Measurements from ENCODE around the gene WDR46. TPM values are rescaled to one million over a fixed set of nuclear protein-coding genes. Genes with fewer than 3 reads are reported as not detected.

The WDR46 gene
- total and polyA plus RNA-seq, 2 of the 8 experiments (the other 6 are each of a cell fraction or from before 2014, with no cell fraction given), result 69.7 to 91.0 TPM

GRCh38 chr6:33312361-33313104 is 23.5 kb upstream of the WDR46 start:
- no peak overlapping the region for H2BK120ac ChIP-seq (replicated peaks; ENCODE audit: low read depth, low read length)
- no peak overlapping the region for H4K91ac ChIP-seq (replicated peaks; ENCODE audit: insufficient read length, low read length)
- H3K4me1 ChIP-seq (replicated peaks in 1 of 4; ENCODE audit: control insufficient read depth in 3 of 4, insufficient read depth in 4 of 4, low read length in 3 of 4), result peaks cover 0 to 15% (median 11%) of the 10 kb centered on the region in 4 experiments; a peak in 5 of 7 replicates
- H2AFZ ChIP-seq (ENCODE audit: low read length), result peak overlapping the region; percentile 49; the same call in 1 of the 2 replicates
- H3K9me3 ChIP-seq (ENCODE audit: insufficient read depth in 2 of 2, low read depth in 1 of 2, low read length in 1 of 2), result no peaks in the 10 kb centered on the region
- H3K18ac ChIP-seq (ENCODE audit: extremely low read depth, low read length), result peak overlapping the region; percentile 71; the same call in 1 of the 2 replicates
- H3K27ac ChIP-seq (ENCODE audit: low read depth, low read length), result no peak overlapping the region; the same call in 1 of the 2 replicates
- ChIA-PET CTCF (ENCODE audit: partially characterized antibody) (interaction anchor here (0.7 to 2.4 kb wide), 11 partner anchors 11 to 115 kb away, joined by 3 to 17 read pairs (median 6); partner anchors contain the start of genes B3GALT4, RGL2, RPS18 and VPS52), POLR2A (ENCODE audit: partially characterized antibody) (interaction anchor here (0.6 to 6.3 kb wide), 15 partner anchors 13 to 1497 kb away, joined by 3 to 37 read pairs (median 4); partner anchors contain the start of genes B3GALT4, PFDN6, RGL2 and RPS18)
- H3K27me3 ChIP-seq (replicated peaks in 1 of 4; ENCODE audit: control insufficient read depth in 3 of 4, extremely low read depth in 1 of 4, insufficient read depth in 3 of 4, low read length in 3 of 4), result no peaks in the 10 kb centered on the region
- H2BK12ac ChIP-seq (ENCODE audit: low read depth, low read length), result no peak overlapping the region
- no peaks in the 10 kb centered on the region for H3K79me1 ChIP-seq (ENCODE audit: low read depth, low read length)
- peak overlapping the region; percentile 84 to 89 (median 88) for H3K4me3 ChIP-seq (ENCODE audit: extremely low read depth in 1 of 4, insufficient read depth in 2 of 4, low read depth in 3 of 4, low read length in 4 of 4)
- H3K23me2 ChIP-seq (ENCODE audit: low read depth, low read length), result peaks cover 26% of the 10 kb centered on the region
- H3K79me2 ChIP-seq (ENCODE audit: control insufficient read depth in 1 of 2, insufficient read depth in 2 of 2, low read length in 2 of 2), result no peaks in the 10 kb centered on the region
- H3K4me2 ChIP-seq (ENCODE audit: insufficient read depth in 1 of 2, low read depth in 2 of 2, low read length in 2 of 2), result peak overlapping the region; percentile 93 to 95
- H2AK5ac ChIP-seq (ENCODE audit: low read depth, low read length), result no peak overlapping the region
- no peak overlapping the region for H3K14ac ChIP-seq (ENCODE audit: insufficient read length)
- no peak overlapping the region for H2BK15ac ChIP-seq (ENCODE audit: low read length)
- H3K23ac ChIP-seq (ENCODE audit: insufficient read length), result no peak overlapping the region
- H3K56ac ChIP-seq (replicated peaks; ENCODE audit: insufficient read length, low read depth, low read length), result no peak overlapping the region
- WGBS, 2 experiments (ENCODE audit: extremely low coverage in 1 of 2, insufficient coverage in 1 of 2, insufficient read length in 1 of 2, insufficient replicate concordance in 2 of 2, low coverage in 1 of 2, low lambda C conversion rate in 2 of 2, missing lambda C conversion rate in 1 of 2), result 2% methylated on average over 28 of the region's 29 CpGs; no CpG with 5 or more reads in 1 of the 2 experiments
- H3K9ac ChIP-seq (replicated peaks in 1 of 4; ENCODE audit: extremely low read depth in 1 of 4, low read depth in 3 of 4, low read length in 3 of 4), result peak overlapping the region in 3 of 4 experiments; percentile 13 to 74 (median 28); a peak in 1 of 7 replicates
- no peak overlapping the region for H3K4ac ChIP-seq (replicated peaks; ENCODE audit: insufficient read length, low read depth, low read length)
- H4K8ac ChIP-seq (ENCODE audit: extremely low read depth, insufficient read depth, low read length), result no peak overlapping the region
- no peak overlapping the region for H2BK5ac ChIP-seq (ENCODE audit: low read depth, low read length)
- FAIRE-seq (no peak), DNase-seq (ENCODE audit: low read depth in 1 of 2, low spot score in 2 of 2) (peak in 1 of 2 experiments; percentile 76)
- H4K5ac ChIP-seq (ENCODE audit: insufficient read length, low read depth, low read length), result no peak overlapping the region
- H4K20me1 ChIP-seq (replicated peaks in 1 of 2; ENCODE audit: control insufficient read depth in 1 of 2, insufficient read depth in 2 of 2, low read length in 2 of 2), result no peaks in the 10 kb centered on the region
- 0 out of 2 replicates have a peak overlapping the region, but pooled peaks have one; percentile 72 for H2BK20ac ChIP-seq (ENCODE audit: low read length)
- H3K36me3 ChIP-seq (ENCODE audit: control insufficient read depth in 2 of 4, insufficient read depth in 4 of 4, low read length in 3 of 4), result no peaks in the 10 kb centered on the region
- TF ChIP-seq USF2 (IDR thresholded peaks at IDR 0.05; ENCODE audit: low read length) (peak; percentile 72), TAF1 (IDR thresholded peaks at IDR 0.05; ENCODE audit: low read depth, low read length) (peak; percentile 54; the same call in 1 of the 2 replicates), SIRT6 (IDR thresholded peaks at IDR 0.05; ENCODE audit: low read length) (no peak), KDM4A (IDR thresholded peaks at IDR 0.05; ENCODE audit: low read depth, low read length, severe bottlenecking) (no peak), SP2 (IDR thresholded peaks at IDR 0.05; ENCODE audit: low read length) (no peak), TBP (IDR thresholded peaks at IDR 0.05; ENCODE audit: low read depth, low read length) (peak; percentile 48; the same call in 1 of the 2 replicates), KDM5A (IDR thresholded peaks at IDR 0.05; ENCODE audit: low read length) (no peak), SIN3A (conservative IDR thresholded peaks at IDR 0.05 in 1 of 2, IDR thresholded peaks at IDR 0.05 in 1 of 2; ENCODE audit: low read depth in 1 of 2, low read length in 2 of 2) (peak; percentile 9 to 70; a peak in 2 of 4 replicates), CHD2 (IDR thresholded peaks at IDR 0.05; ENCODE audit: low read length) (no peak), TAF7 (optimal IDR thresholded peaks at IDR 0.05; ENCODE audit: borderline replicate concordance, low read depth, low read length) (no peak), CBX8 (IDR thresholded peaks at IDR 0.05; ENCODE audit: borderline replicate concordance, low read depth, low read length) (no peak)
